Measurements from ENCODE around the gene ZNF670. TPM values are rescaled to one million over a fixed set of nuclear protein-coding genes. Genes with fewer than 3 reads are reported as not detected.
A peak's percentile ranks its signal among the peaks of the same experiment; 100 is the strongest.

The ZNF670 gene
- total RNA-seq, 1 donor from 2014 or later = 3.2 TPM

DNA sequence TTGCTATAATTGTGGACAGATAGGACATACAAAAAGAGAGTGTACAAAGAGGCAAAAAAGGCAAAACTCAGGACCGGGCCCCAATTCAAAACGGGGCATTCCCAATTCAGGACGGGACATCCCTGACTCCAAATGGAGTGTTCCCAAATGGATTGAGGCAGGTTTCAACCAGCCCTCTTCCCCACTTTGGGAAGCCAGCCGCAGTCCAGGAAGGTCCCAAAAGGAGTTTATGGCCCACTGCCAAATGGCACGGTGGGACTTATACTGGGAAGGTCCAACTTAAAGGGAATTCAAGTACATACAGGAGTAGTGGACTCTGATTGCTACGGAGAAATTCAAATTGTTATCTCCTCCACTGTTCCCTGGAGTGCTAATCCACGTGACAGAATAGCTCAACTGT lies 29.1 kb upstream of the ZNF670 start:
- DNase-seq (ENCODE audit: low spot score) = no peak
- intact Hi-C loops (cut with DNase I) = no loop called here
- no peak for ATAC-seq

DNA sequence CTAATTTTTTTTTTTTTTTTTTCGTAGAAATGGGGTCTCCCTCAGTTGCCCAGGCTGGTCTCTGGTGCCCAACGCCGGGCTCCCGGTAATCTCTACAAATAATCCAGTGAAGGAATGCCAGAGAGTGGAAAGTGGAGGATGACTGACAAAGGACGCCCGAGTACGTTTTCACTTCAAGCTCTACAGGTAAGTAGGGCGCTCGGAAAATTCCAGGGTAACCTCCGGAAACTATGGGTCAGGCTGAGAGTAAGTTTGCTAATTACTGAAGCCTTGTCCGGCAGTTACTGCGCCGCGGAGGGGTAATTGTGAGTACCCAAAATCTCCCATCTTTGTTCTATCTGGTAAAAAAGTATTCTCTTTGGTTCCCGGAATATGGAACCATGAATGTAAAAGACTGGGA lies 27.4 kb upstream of the ZNF670 start:
- intact Hi-C loops (cut with DNase I) = no loop called here
- DNase-seq (ENCODE audit: low spot score) (no peak), ATAC-seq (no peak)

DNA sequence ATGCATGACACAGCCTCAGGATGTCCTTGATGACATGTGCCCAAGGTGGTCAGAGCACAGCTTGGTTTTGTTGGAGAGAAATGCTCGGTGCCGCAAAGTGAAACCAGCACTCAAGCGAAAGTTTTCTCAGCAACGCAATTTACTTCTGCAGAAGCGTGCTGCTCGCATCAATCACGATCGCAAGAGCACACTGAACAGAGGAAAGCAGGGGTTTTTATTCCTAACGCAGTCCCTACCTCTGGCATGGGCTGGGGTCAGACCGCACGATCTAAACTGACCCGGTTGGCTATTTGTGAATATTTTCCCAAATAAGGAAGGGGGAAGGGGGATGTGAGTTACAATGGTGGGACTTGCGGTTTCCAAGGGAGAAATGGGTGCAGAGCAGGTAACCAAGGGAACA lies 26.4 kb upstream of the ZNF670 start:
- DNase-seq (ENCODE audit: low spot score) (no peak), ATAC-seq (no peak)
- intact Hi-C loops (cut with DNase I) = no loop called here

DNA sequence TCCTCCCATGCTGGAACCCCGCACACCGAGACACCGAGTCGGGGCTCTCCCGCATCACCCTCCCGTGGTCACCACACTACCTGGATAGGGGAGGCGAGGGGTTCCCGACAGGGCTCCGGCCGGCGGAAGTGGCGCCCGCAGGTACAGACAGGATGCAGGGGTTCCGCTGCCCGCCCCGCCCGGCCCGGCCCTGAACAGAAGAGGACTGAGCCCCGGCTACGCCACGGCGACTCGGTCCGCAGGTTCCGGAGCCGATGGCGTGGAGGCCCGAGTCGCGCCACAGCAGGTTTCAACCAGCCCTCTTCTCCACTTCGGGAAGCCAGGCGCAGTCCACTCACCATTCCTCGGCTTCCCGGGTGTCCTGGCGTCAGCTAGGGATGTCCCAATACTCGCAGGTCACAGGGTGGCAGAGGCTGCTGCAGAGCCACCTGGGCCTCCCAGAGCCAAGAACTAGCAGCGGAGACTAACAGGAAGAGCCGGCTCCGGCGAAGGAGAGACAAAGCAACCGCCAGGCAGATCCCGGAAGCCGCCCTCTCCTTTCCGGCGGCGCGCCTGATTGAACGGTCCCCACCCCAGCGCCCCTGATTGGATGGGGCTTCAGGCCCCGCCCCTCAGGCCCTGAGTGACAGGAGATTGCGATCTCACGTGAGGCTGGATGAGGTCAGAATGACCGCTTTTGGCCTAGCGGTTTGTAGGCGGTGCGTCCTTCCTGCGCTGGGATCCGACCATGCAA lies 25.4 kb upstream of the ZNF670 start, which contains the start of gene ZNF669:
TSS of gene ZNF669 (minus strand) at position 498 of the 733 bp plus-strand sequence. CDS start at position 341, 157 bp downstream.
- DNase-seq (ENCODE audit: low spot score) = peak; percentile 98
- ATAC-seq = peak; percentile 100
- intact Hi-C loops (cut with DNase I) = no loop called here

DNA sequence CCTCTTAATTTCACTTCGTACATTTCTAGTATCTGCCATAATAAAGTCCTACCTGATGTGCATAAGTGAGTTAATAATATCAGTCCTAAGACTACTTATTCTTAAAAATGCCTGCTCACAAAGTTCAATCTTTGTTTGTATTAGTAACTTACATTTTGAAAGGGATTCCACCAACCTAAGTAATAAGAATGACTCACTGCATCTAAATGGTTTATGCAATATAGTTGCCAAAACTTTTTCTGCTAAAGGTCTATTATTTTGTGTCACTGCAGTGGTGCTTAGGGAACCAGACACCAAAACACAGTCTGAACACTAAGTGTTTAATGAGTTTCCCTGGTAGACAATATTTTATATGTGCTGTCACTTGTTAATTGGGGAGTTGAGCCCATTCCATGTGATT lies 23.8 kb upstream of the ZNF670 start:
- ATAC-seq (no peak), DNase-seq (ENCODE audit: low spot score) (no peak)
- intact Hi-C loops (cut with DNase I) = no loop called here

DNA sequence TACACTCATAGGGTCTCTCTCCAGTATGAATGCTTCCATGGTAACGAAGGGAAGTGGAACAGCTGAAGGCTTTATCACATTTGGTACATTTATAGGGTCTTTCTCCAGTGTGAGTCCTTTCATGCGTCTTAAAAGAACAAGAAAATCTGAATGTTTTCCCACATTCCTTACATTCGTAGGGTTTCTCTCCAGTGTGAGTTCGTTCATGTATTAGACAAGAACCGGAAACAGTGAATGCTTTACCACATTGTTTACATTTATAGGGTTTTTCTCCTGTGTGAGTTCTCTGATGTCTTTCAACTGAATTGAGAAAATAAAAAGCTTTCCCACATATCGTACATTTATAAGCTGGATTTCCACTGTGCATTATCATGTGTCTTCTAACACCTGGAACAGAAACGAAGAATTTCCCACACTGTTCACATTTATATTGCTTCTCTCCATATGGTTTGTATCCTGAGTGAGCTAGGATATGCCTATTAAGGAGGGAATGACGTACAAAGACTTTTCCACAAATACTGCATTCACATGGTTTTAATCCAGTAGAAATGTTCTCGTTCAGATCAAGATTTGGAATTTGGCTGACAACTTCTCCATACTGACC lies 22.2 kb upstream of the ZNF670 start:
- intact Hi-C loops (cut with DNase I) = no loop called here
- ATAC-seq (no peak), DNase-seq (ENCODE audit: low spot score) (no peak)

DNA sequence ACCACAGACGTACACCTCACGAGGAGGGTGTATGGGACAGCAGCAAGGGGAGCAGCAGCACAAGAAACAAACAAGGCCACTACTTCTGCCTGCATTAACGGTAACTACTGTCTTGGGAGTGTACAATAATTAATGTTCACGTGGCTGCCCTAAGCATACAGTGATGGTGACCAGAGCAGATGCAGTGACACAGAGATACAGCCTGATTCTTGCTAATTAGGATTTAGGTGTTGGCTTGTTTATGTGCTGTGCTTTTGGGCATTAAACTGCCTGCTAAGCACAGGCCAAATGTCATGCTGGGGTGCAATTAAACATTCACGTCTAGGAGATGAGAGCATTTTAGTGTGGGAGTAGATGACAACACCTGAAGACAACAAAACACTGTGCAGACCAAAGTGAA lies 18.3 kb upstream of the ZNF670 start:
- DNase-seq (ENCODE audit: low spot score) = no peak
- ATAC-seq = no peak
- intact Hi-C loops (cut with DNase I) = no loop called here

DNA sequence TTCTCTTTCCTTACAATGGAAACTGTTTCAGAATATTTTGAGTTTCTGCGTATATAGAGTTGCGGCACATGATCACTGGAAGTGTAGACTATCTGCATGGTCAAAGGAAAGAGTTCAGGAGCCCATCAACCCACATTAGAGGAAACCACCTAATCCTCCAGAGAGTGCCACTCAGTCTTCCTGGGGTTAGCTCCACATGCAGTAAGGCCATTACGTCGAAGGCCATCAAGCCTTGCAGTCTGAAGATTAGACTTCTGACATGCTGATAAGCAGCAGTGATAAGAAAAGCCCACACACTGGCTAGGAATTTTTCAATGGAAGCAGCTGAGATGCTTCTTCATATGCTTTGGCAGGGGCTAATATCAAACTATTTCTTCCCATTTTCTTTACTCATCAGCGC lies 17.9 kb upstream of the ZNF670 start:
- intact Hi-C loops (cut with DNase I) = no loop called here
- ATAC-seq (no peak), DNase-seq (ENCODE audit: low spot score) (no peak)

DNA sequence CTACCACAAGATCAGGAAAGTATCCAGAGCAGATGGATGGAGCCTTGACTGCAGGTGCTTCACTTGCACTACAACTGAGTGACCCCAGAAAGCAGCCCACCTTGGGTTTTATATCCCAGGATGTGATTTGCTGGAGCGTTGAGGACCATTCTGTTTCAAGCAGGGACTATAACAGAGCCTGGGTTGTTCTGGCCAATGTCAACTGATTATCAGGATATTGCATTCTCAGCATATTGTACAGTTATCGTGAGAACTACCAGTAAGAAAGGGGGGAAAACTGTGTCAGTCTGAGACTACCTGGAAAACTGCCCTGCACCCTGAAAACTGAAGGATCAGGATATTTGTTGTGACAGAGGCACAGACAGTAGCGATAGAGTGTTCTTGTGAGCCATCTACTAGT lies 17.5 kb upstream of the ZNF670 start:
- intact Hi-C loops (cut with DNase I) = no loop called here
- ATAC-seq (no peak), DNase-seq (ENCODE audit: low spot score) (no peak)

DNA sequence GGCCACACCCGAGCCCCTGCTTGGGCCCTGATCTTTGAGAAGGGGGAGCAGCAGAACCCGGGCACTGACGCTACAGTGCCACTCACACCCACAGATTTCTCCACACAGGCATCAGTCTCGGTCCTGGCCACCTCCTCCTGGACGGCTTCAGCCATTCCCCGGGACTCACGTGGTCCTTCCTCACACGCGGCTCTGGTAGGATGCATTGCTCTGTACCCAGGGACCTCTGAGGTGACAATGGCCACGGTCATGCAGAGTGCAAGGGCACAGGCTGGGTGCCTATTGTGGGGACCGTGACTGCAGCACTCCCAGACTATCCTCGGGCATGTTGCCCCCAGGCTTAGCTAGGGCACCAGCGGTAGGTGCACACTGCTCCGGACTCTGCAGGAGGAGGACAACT lies 11.8 kb upstream of the ZNF670 start:
- DNase-seq (ENCODE audit: low spot score) = no peak
- no peak for ATAC-seq
- intact Hi-C loops (cut with DNase I) = no loop called here

DNA sequence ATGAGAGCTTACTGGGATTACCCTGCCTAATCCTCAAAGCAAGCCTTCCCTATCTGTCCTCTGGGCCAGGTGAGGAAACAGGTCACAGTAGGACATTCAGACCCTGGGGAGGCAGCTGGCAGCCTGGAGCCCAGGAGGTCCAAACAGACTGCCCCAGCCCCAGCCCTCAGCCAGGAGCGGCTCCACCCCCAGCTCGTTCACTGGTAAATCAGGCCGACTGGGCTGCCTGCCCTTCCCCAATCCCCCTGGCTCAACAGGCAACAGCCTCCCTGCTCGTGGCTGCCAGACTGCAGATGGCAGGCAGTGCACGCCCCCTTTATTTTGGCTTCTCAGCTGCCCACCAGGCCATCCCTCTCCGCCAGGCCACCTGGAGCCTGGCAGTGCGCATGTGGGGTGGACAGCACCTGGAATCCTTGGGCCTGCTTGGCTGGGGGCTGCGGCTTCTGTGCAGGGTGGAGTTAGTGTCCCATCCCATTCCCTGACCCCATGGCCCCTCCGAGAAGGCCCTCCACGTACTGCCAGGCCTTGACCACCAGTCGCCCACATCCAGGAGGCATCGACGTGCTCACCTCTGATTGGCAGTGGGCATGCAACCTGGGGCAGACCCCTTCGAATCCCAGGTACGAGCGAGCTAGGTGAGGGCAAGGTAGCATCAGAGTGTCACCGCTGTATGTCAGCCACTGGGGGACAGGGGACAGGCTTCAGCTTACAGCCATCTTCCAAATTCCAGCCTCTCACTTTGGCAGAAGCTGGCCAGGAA lies 11.2 kb upstream of the ZNF670 start:
- DNase-seq (ENCODE audit: low spot score) = no peak
- intact Hi-C loops (cut with DNase I) = no loop called here
- ATAC-seq = no peak

DNA sequence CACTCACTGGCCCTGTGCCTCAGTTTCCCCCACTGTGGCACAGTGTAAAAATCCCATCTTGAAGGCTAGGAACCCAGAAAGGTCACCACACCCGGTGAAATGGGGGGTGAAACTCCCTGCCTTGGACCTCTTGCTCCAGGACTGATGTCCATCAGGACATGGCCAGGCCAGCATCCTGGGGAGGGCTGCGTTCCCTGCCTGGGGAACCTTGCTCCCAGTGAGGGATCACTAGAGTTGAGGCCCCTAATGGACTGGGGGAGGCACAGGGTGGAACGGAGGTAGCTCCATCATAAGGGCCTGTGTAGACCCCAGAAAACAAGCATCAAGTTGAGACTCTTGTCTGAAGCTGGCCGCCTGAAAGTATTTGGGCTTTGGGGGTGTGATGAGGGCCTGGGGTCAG lies 10.4 kb upstream of the ZNF670 start:
- DNase-seq (ENCODE audit: low spot score) (no peak), ATAC-seq (no peak)
- intact Hi-C loops (cut with DNase I) = no loop called here

DNA sequence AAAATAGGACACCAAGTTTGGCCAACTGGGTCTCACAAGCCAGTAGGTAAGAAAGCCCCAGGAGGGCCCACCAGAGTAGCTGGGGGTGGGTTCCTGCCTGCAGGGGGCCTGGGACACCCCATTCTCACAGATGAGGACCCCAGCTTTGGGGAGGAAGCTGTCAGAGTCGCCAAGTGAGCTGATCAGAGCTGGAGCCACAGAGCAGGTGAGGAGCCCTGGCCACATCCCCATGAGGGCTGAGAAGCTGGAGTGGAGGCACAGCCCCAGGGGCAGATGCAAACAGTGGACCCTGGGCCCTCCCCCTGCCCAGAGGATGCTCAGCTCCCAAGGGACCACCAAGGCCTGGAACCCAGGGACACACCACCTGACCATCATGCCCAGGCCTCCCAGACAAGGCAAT lies 8.6 kb upstream of the ZNF670 start:
- DNase-seq (ENCODE audit: low spot score) (no peak), ATAC-seq (no peak)
- intact Hi-C loops (cut with DNase I) = no loop called here

DNA sequence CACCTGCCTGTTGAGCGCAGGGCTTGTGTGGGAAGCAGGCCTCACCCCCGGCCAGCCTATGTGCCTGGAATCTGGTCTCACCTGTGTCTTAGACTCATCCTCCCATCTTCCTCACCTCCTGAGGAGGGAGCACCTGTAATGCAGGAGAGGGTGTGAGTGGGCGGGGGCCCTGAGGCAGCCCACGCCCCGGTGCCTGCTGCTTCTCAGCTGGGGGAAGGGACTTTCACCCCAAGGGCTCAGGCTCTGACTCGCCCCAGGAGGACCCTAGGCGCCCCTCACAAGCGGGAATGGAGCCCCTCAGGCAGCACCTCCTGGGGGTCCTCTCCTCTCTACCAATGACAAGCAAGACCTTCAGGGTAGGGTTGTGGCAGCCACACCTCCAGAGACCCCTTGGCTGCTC lies 6.7 kb upstream of the ZNF670 start:
- no peak for DNase-seq (ENCODE audit: low spot score)
- intact Hi-C loops (cut with DNase I) = no loop called here
- ATAC-seq = no peak

DNA sequence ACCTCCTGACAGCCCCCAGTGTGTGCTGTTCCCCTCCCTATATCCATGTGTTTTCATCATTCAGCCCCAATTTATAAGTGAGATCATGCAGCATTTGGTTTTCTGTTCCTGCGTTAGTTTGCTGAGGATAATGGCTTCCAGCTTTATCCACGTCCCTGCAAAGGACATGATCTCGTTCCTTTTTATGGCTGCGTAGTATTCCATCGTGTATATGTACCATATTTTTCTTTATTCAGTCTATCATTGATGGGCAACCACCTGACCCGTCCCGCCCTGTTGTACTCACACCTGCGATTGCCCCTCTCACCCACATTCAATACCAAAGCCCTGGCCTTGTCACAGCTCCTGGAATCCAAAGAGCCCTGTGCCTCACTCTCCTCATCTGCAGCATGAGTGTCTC lies 6.2 kb upstream of the ZNF670 start:
- no peak for DNase-seq (ENCODE audit: low spot score)
- ATAC-seq = no peak
- intact Hi-C loops (cut with DNase I) = no loop called here

DNA sequence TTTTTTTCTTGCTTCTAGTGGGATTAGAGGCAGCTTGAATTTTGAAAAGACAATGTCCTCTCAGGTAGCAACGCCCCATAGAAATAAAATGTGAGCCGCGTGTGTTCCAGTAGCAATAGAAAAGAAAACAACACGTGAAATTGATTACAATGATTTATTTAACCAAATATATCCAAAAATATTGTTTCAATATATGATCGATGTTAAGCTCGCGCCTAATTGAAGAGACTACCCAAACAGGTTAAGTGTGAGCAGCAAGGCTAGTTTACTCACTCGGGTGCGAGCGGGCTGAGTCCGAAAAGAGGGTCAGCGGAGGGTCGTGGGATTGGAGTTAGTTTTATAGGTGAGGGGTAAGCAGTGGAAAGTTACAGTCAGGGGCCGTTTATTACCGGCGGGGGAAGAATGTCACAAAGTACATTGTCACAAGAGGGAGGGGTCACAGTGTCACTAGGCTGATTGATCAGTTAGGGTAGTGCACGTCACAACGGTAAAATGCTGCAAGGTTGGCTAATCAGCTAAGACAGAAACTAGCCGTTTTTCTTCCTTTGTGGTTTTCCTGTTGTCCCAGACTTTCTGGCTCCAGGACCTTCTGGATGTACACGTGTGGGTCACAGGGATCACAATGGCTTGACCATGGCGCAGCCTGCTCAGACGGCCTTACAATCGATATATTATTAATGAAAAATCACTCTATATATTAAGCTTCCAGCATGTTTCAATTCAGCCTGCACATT lies 697 bp upstream of the ZNF670 start:
- intact Hi-C loops (cut with DNase I) = no loop called here
- no peak for DNase-seq (ENCODE audit: low spot score)
- ATAC-seq = no peak

DNA sequence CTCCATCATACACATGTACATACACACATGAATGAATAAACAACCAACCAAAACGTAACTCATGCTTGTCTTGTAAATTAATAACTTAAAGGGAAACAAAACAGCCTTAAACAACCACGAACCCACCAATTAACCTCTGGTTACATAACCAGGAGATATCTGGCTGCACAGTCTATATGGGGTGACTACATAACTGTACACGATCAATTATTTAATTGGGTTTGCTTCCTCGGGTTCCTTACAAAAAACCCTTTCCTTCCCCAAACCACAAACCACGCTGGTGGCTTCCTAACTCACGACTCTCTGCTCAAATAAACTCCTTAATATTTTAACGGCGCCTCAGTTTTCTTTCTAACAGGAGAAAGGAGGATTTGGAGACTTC lies 744 bp downstream of the ZNF670 start:
- no peak for ATAC-seq
- DNase-seq (ENCODE audit: low spot score) = no peak
- intact Hi-C loops (cut with DNase I) = no loop called here

DNA sequence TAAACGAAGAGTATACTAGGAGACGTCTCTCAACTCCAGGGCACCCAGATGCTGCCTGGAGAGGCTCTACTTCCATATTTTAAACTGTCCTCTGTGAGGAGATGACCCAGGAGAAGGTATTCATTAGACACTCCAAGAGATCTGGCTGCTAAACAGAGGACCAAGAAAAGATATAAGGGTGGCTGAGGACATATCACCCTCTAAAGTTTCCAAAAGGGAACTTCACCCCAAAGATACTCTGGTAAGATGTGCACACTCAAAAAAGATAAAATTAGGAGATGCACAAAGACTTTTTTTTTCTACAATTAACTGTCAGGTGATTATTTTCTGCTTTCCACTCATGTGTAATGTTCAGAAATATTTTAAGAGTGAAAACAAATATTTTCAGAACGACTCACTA lies 1.4 kb downstream of the ZNF670 start:
- DNase-seq (ENCODE audit: low spot score) = no peak
- intact Hi-C loops (cut with DNase I) = no loop called here
- ATAC-seq = no peak

DNA sequence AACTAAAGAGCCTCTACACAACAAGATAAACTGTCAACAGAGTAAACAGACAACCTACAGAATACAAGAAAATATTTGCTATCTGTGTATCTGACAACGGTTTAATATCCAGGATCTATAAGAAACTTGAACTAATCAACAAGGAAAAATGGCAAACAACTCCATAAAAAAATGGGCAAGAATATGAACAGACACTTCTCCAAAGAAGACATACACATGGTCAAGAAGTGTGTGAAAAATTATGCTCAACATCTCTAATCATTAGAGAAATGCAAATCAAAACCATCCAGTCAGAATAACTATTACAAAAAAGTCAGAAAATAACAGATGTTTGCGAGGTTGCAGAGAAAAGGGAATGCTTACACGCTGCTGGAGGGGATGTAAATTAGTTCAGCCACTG lies 8.0 kb downstream of the ZNF670 start:
- intact Hi-C loops (cut with DNase I) = no loop called here
- ATAC-seq (no peak), DNase-seq (ENCODE audit: low spot score) (no peak)

DNA sequence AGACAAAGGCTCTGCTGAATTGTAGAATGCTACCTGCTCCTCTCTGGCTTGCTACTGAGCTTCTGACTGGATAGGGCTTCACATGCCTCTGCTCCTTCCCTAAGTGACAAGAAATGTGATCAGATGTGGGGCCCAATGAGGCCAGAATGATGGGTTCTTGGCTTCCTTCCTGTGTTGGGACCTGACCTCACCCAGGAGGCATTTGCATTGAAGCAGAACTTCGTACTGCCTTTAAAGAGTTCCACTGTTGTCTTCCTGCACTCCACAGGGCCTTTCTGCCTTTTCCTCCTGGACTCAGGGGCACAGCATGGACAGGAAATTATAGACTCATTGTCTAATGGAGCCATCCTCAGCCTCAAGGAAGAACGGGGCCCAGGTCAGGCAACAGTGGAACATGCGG lies 14.3 kb downstream of the ZNF670 start:
- intact Hi-C loops (cut with DNase I) = no loop called here
- DNase-seq (ENCODE audit: low spot score) (no peak), ATAC-seq (no peak)

Measured in sciatic nerve (tissue), 2 donors.